Cardiac muscle cell (in vitro differentiated cells and primary cell): Measurements from ENCODE around the gene CLPSL1. TPM values are rescaled to one million over a fixed set of nuclear protein-coding genes. Genes with fewer than 3 reads are reported as not detected.

Experiments
- DNase-seq, 2 donors: peaks; one replicate each; pipeline versions ENCODE4 v3.0.0 to v3.0.0-alpha.2; 2010 to 2017; ENCODE audit warnings: low read depth in 1 of 2, low spot score in 1 of 2
- H3K27ac ChIP-seq: fragments of 200-600 bp; sonication (generic); 2 replicates; pipeline ENCODE4 v1.5.1; 2016
- H3K27me3 ChIP-seq: fragments of 200-600 bp; sonication (generic); 2 replicates; pipeline ENCODE4 v1.6.0; 2016; ENCODE audit warnings: control low read depth
- H3K36me3 ChIP-seq: fragments of 200-600 bp; sonication (generic); 2 replicates; pipeline ENCODE4 v1.5.1; 2016; ENCODE audit warnings: control low read depth
- H3K4me1 ChIP-seq: fragments of 200-600 bp; sonication (generic); 2 replicates; pipeline ENCODE4 v1.8.1; 2017; ENCODE audit warnings: low read depth, mild to moderate bottlenecking, mixed run types
- H3K4me3 ChIP-seq: fragments of 200-600 bp; sonication (generic); 2 replicates; pipeline ENCODE4 v1.5.1; 2016; ENCODE audit warnings: mild to moderate bottlenecking
- H3K9me3 ChIP-seq: fragments of 200-600 bp; sonication (generic); 2 replicates; pipeline ENCODE4 v1.5.1; 2017; ENCODE audit warnings: low read depth, mild to moderate bottlenecking, control low read depth
- CTCF ChIP-seq: IDR thresholded peaks from 2 replicates; pipeline ENCODE4 v1.5.1; 2012; ENCODE audit warnings: low read depth, mild to moderate bottlenecking, low read length
- polyA plus RNA-seq: library from polyadenylated mRNA; unstranded; fragments of >200 nt; fragmentation: Nextera tagmentation; extraction: Ambion mirVana; gene quantifications from 2 replicates; pipeline ENCODE4 v1.2.1, GENCODE V29; 2016
- total RNA-seq: library from RNA; depleted of rRNA; stranded (reverse); fragments of >200 nt; gene quantifications from 2 replicates; pipeline ENCODE4 v1.2.3, GENCODE V29; 2016

CLPSL1 gene
- total and polyA plus RNA-seq, 2 experiments from 2014 or later: not detected

DNA sequence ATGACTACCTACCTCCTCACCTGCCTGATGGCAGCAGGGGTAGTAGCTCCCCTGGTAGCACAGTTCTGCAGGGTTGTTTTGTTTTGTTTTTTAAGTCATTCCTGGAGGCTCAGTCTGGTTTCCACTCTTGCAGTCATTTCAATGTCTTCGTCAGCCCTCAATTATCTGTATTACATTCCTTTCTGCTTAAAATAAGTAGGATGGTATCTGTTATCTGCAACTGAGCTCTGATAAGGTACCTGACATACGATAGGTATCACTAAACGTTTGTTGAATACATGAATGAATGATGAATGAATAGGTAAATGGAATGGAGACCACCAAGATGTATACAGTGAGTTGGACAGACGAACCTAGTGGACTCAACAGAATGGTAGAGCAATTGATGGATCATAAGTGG is 11.6 kb upstream of the CLPSL1 start:
- no peak for TF ChIP-seq CTCF
- H3K27me3 ChIP-seq: peaks cover 8% of the 10 kb centered on the region
- no peaks in the 10 kb centered on the region for H3K9me3 ChIP-seq
- no peaks in the 10 kb centered on the region for H3K36me3 ChIP-seq
- H3K27ac ChIP-seq: no peak overlapping the region
- DNase-seq: no peak
- no peaks in the 10 kb centered on the region for H3K4me1 ChIP-seq
- H3K4me3 ChIP-seq: no peak overlapping the region

DNA sequence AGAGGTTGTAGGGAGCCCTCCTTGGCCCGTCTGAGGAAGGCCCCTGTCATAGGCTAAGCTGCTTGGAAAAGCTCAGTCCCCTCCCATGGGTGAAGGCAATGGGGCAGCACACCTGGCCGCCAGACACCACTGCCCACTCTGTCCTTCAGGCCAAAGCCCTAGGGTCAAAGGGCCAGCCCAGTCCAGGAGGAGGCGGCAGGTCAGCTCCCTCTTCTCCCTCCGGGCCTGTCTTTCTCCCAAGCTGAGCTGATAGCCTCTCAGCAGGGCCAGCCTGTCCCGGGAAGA is 9.5 kb upstream of the CLPSL1 start:
- H3K27ac ChIP-seq: no peak overlapping the region
- no peak for DNase-seq
- TF ChIP-seq CTCF: no peak
- no peaks in the 10 kb centered on the region for H3K4me1 ChIP-seq
- no peak overlapping the region for H3K4me3 ChIP-seq
- no peaks in the 10 kb centered on the region for H3K36me3 ChIP-seq
- H3K9me3 ChIP-seq: no peaks in the 10 kb centered on the region
- peaks cover 5% of the 10 kb centered on the region for H3K27me3 ChIP-seq

DNA sequence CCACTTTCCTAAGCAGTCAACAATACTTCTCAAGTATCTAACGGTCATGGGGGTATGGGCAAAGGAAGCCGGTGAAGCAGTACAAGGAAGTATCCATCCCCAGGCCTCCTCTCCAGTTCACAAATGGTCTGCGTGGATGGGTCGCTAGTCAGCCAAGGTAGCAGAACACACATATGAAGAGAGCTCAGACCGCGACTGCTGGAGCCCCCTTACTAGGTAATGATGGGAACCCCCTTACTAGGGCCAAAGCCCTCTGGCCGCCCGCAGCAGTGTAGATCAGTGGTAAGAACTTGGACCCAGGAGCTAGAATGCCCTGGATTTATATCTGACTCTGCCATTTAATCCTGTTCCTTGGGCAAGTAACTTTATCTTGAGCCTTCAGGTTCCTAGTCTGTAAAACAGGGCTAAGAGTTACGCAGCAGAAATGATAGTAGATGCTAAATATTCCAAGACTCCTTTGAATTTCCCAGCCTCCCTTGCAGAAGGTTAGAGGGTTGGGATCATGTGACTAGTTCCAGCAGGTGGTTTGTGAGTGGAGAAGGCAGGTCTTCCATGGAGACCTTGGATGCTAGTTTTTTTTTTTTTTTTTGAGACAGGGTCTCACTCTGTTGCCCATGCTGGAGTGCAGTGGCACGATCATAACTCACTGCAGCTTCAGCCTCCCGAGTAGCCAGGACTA is 6.6 kb upstream of the CLPSL1 start:
- Histone ChIP-seq H3K4me3 (no peak overlapping the region), H3K9me3 (no peaks in the 10 kb centered on the region), H3K36me3 (no peaks in the 10 kb centered on the region), H3K27ac (no peak overlapping the region), H3K27me3 (peaks cover 20% of the 10 kb centered on the region), H3K4me1 (no peaks in the 10 kb centered on the region)
- no peak for DNase-seq
- no peak for TF ChIP-seq CTCF

DNA sequence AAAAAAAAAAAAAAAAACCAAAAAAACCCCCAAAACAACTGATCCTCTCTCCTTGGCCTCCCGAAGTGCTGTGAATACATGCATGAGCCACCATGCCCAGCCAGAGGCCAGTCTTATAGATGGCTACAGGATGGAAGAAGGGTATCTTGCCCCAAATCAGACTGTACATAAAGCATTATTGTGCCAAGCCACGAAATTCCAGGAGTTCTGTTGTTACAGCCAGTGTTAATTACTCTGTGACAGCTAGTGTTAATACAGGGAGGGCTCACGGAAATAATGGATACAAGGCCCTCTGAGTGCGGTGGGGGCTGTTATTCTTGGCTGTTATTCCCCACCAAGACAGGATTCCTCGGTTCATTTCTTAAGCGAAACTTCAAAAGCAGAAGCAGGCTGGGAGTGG is 5.8 kb upstream of the CLPSL1 start:
- H3K27me3 ChIP-seq: peaks cover 20% of the 10 kb centered on the region
- no peak for DNase-seq
- H3K36me3 ChIP-seq: no peaks in the 10 kb centered on the region
- H3K4me1 ChIP-seq: no peaks in the 10 kb centered on the region
- H3K27ac ChIP-seq: no peak overlapping the region
- no peaks in the 10 kb centered on the region for H3K9me3 ChIP-seq
- TF ChIP-seq CTCF: no peak
- H3K4me3 ChIP-seq: no peak overlapping the region

DNA sequence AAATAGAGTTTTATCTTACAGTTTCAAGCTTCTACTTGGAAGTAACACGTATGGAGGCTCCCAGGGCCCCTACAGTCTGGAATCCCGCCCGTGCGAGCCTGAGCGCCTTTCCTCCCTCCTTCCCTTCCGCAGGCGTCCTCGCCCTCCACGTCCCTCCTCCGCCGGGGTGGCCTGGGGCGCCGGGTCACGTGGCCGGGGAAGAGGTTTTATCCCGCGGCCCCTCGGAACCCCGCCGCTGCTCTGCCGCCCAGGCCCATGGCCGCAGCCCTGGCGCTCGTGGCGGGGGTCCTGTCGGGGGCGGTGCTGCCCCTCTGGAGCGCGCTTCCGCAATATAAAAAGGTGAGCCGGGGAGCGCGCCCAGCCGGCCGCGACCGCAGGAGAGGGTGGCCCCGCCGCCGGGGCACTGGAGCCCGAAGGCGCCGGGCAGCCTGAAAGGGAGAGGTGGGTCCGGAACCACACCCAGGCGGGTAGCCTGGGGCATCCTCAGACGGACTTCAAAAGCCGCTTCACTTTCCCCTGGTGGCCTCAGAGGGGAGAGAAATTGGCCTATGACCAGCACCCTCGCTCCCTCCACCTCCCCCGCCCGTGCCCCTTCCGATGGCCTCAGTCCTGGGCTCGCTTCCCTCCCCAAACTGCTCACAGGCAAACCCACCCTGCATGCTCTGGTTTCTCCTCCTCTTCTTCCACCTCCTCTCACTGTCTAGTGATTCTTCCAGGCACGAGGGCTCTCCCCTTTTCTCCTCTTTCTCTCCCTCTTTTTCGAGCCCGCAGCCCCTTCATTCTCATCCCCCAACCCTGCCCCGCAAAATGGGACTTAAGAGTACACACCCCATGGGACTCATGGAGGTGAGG is 4.2 kb upstream of the CLPSL1 start, which contains the start of gene CLPSL2:
TSS of gene CLPSL2 (plus strand) at position 235 of the 852 bp plus-strand sequence. CDS start at position 256, 21 bp downstream.
- DNase-seq: peak; percentile 36 to 52
- peaks cover 20% of the 10 kb centered on the region for H3K27me3 ChIP-seq
- H3K27ac ChIP-seq: no peak within 1 kb of the TSS
- no peak for TF ChIP-seq CTCF
- no peaks in the 10 kb centered on the region for H3K36me3 ChIP-seq
- peak within 1 kb of the TSS; percentile 42 for H3K4me3 ChIP-seq
- no peaks in the 10 kb centered on the region for H3K9me3 ChIP-seq
- H3K4me1 ChIP-seq: no peaks in the 10 kb centered on the region
